ENCODE results near the gene DLGAP1.

DNA sequence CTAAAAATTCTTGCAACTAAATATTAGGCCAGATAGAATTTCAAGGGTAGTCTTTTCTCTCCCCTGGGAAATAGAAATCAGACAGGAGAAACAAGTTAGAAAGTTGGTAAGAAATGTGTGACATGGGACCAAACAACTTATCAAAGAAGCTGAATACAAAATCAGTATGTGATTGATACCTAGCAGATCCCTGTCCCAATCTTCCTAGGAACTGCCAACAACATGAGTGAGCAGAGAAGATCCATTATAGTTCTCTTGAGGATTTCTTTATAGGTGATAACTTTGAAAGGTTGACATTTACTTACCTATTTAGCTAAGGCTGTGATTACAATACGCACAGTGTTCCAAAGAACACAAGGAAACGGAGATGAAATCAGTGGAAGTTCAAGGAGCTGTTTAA lies 162.4 kb downstream of the DLGAP1 start:
- TF ChIP-seq, protein P1, sequence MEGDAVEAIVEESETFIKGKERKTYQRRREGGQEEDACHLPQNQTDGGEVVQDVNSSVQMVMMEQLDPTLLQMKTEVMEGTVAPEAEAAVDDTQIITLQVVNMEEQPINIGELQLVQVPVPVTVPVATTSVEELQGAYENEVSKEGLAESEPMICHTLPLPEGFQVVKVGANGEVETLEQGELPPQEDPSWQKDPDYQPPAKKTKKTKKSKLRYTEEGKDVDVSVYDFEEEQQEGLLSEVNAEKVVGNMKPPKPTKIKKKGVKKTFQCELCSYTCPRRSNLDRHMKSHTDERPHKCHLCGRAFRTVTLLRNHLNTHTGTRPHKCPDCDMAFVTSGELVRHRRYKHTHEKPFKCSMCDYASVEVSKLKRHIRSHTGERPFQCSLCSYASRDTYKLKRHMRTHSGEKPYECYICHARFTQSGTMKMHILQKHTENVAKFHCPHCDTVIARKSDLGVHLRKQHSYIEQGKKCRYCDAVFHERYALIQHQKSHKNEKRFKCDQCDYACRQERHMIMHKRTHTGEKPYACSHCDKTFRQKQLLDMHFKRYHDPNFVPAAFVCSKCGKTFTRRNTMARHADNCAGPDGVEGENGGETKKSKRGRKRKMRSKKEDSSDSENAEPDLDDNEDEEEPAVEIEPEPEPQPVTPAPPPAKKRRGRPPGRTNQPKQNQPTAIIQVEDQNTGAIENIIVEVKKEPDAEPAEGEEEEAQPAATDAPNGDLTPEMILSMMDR (IDR thresholded peaks at IDR 0.05) = no peak
- TF ChIP-seq EP300 (IDR thresholded peaks at IDR 0.05) = no peak
